ENCODE measurements around the gene MLLT3.

Gene MLLT3

DNA sequence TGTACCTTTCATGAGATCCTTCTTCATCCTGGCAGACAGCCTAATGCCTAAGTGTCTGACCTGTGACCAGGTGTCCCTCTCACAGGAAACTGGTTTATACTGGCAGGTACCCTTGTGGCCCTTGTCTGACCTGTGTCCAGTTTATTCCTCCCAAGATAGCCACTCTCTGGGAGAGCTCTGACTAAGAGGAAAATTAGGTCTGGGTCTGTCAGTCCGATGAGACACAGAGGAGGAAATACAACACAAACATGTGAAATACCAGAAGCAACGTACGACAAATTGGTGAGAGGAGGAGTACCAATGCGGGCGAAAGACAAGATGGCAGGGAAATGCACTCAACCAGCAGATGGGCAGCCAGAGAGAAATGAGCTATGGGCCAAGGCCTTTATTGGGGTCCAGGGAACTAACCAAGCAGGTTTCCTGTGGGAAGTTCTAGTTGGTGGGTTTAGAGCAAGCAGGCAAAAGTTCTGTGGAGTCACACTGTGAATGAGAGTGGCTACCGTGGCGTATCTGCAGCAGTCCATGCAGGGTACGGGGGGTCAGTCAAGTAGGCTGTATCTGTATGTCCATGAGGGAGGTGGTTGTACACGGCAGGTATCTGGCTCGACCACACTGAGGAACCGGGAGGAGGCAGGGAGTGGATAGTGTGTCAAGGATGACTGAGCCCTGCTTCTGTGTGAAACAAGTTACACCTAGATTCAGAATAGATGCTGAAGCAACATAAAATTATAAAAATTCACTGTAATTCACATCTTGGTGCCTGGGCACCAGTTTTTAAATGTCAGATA, 109.0 kb downstream of the MLLT3 start:
- DNase-seq: no peak

- DNase-seq: no peak
Observed at GRCh38 chr9:20512636-20513035, 109.7 kb downstream of the MLLT3 start.

DNA sequence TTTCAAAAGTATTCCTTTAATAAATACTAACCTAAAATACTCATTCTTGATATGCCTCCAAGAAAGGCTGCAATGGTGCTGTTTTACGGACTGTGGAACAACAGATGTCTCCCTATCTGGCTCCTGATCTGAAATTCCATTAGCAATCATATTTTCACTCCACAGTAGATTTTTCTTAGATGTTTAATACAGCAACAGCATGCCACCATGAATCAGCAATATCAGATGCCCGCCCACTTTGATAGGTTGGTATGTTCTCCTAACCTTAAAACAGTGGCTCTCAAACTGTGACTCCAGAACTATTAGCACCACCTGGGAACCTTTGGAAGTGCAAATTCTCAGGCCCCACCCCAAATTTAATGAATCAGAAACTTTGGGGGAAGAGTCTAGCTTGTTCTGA, 110.2 kb downstream of the MLLT3 start:
- DNase-seq: no peak

DNA sequence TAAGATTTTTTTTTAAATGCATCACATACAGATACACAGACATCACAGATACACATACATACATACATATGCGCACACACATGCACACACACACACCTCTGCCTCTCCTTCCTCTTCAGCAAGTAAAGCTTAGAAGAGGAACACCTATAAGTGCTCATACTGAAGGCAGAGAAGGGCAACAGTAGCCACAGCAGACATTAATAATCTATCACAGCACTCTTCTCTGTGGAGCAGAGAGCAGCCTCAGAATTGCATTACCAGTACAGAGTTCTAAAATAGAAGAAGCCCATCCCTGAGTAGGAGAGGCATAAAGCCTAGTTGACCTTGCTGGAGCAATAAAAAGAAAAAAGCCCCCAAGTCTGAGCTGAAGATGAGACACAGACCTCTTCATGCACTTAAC, 110.6 kb downstream of the MLLT3 start:
- no peak for DNase-seq

GRCh38 chr9:20509466-20509865, 112.8 kb downstream of the MLLT3 start:
- no peak for DNase-seq

- DNase-seq: no peak
Observed at GRCh38 chr9:20508242-20508641, 114.1 kb downstream of the MLLT3 start.

- DNase-seq: no peak
Observed at GRCh38 chr9:20507431-20507830, 114.9 kb downstream of the MLLT3 start.

DNA sequence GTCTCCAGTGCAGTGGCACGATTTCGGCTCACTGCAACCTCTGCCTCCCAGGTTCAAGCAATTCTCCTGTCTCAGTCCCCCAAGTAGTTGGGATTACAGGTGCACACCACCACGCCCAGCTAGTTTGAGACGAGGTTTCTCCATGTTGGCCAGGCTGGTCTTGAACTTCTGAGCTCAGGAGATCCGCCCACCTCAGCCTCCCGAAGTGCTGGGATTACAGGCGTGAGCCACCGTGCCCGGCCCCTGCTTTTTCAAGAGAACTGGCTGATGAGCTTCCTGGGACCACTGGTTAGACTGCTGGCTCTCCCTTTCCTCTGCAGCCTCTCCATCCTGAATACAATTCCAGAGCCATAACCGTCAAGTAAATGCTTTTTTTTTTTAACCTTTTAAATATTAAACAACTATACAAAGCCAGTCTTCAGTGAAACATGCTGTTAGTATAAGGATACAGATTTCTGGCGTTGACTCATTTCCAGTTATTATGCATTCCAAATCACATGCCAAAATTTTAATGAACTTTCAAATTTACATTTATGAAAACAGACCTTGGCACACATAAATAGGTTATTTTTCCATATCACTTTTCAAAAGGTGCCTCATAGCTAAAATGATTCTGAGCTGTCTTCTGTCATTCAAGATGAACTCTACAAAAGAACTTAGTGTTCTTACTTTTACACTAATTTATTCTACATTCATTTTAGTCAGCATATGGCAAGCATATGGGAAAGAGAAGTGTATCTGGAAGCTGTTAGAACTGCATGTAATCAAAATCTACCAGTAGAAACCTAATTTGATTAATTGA, 116.0 kb downstream of the MLLT3 start:
- no peak for DNase-seq

DNA sequence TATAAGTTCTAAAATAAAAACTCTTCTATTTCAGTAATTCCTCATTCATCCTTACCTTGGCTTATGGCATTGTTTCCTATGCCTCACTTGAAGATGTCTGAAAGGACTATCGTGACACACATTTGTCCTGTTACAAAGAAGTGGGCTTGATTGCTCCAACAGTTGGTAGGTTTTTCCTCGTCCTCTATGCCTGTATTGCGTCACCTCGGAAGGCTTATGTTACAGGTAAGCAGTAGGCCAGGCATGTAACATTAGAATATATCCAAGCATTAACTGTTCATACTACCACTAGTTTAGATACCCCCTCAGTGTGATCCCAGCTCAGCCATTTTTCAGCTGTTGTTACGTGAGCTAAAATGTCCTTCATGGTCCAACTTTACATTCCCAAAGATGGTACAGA, 116.7 kb downstream of the MLLT3 start:
- no peak for DNase-seq

DNA sequence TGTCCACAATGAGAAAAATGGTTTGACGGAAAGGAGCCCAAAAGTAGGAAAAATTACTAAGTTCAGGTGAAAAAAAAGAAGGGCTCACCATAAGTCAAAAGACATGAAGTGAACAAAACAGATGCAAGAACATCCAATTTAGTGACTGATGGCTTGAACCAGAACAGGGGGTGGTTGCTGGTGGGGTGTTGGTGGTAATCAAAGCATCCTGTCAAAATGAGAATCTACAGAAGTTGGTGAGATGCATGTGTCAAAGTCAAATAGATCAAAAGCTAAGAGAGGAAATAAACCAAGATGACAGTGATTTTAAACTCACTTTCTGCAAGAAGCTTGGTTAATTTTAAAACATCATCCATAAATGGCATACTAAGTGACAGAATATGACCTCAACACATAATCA, 117.4 kb downstream of the MLLT3 start:
- DNase-seq: no peak

DNA sequence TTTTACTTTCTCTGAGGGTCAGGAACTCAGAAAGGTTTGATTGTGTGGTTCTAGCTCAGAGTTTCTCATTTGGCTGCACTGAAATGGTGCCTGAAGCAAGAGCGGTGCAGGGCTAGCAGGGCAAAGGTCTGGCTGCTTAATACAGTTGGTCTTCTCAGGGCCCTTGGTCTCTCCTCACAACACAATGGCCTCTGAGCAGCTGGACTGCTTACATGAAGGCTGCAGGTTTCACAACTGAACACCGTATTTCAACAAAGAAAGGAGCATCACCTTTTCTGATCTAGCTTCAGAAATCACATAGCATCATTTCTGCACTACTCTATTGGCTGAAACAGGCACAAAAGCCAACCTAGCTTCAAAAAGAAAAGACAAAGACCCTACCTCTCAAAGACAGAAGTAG, 122.2 kb downstream of the MLLT3 start:
- no peak for DNase-seq

DNA sequence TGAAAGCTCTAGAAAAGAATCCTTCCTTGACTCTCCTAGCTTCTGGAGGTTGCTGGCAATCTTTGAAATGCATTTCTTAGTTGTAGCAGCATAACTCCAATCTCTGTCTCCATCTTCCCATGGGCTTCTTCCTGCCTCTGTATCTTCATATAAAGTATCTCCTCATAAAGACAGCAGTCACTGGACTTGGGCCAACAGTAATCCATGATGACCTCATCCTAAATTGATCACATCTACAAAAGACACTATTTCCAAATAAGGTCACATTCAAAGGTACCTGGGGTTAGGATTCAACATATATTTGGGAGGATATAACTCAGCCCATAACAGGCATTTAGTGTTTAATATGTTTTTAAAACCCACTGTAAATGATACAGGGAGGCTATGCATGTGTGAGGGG, 123.3 kb downstream of the MLLT3 start:
- no peak for DNase-seq

DNA sequence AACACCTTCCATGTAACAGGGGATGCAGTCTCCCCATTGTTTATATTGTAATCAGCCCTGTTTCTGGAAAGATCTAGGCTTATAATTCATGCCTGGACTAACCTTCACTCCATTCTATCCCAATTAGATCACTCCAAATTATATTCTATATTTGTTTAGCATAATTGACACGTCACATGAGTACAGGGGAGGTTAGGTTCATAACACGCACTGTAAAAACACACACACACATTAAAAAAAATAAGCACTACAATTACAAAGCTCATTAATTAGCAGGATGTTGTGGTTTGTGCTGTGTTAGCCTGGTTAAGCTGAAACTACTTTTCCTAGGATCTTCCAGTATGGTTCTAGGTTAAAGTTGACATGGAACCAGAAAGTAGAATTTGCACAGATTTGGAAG, 126.0 kb downstream of the MLLT3 start:
- DNase-seq: no peak

- no peak for DNase-seq
Observed at GRCh38 chr9:20495098-20495497, 127.2 kb downstream of the MLLT3 start.

GRCh38 chr9:20494035-20494434, 128.3 kb downstream of the MLLT3 start:
- DNase-seq: no peak

DNA sequence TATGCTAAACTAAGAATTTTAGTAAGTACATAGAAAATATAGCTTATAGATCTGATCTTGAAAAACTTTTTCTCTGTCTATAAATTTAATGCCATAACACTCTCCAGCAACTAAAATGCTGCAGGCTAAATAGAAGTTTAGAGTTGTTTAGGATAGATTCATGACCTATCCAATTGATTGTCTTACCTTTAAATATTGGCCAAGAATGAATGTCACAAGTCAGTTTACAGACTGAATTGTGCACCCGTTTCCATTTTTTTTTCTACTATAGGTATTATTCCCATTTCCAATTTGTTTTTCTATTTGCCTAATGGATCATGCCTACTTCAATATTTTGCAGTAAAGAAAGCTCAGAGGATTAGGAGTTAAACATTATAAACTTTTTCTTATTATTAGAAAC, 129.5 kb downstream of the MLLT3 start:
- no peak for DNase-seq

DNA sequence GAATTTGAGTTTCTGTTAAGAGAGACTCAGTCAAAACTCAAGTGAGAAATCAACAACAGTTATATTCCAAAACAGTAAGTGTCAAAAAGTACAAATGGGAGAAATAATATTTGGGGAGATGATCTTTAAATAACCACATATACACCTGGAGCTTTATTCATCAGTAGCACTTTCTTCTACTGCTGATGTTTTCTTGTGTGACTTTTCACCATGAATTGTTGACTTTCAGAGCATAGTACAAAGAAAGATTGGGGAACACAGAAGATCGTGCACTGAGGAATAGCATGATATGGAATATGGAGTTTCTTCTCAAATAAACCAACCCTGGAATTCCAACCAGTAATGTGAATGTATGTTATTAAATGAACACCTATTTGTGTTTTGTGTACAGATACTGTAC, 130.7 kb downstream of the MLLT3 start:
- no peak for DNase-seq

DNA sequence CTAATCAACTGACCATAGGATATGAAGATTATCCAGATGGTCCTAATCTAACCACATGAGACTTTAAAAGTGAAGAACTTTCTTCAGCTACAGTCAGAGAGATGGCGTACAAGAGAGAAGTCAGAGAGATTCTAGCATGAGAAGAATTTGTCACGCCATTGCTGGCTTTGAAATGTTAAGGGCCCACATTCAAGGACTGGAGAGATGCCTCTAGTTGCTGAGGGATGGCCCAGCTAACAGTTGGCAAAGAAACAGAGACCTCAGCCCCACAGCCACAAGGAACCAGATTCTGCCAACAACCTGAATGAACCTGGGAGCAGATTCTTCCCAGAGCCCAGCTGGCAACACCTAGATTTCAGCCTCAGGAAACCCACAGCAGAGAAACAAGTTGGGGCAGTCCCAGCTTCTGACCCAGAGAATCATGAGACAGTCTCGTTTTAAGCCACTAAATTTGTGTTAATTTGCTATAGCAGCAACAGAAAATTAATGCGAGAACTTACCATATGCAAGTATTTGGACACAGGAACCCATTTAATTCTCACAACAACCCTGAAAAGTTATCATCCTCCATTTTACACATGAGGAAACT, 132.0 kb downstream of the MLLT3 start:
- no peak for DNase-seq

GRCh38 chr9:20488691-20489090, 133.6 kb downstream of the MLLT3 start:
- no peak for DNase-seq

GRCh38 chr9:20486552-20486951, 135.7 kb downstream of the MLLT3 start:
- no peak for DNase-seq

GRCh38 chr9:20481437-20481836, 140.9 kb downstream of the MLLT3 start:
- no peak for DNase-seq

GRCh38 chr9:20480249-20480648, 142.1 kb downstream of the MLLT3 start:
- no peak for DNase-seq
